22Rv1 (cell line): ENCODE measurements around the gene HS2ST1.

Source experiments
- H3K27ac ChIP-seq: fragments of 450-650 bp; 2 replicates; pipeline ENCODE4 v1.5.1; 2017
- CTCF ChIP-seq: fragments of 450-650 bp; IDR thresholded peaks from 2 replicates; pipeline ENCODE4 v1.5.1; 2017; ENCODE audit warnings: mild to moderate bottlenecking
- ZFX ChIP-seq: fragments of 450-650 bp; IDR thresholded peaks from 2 replicates; pipeline ENCODE4 v1.6.1; 2017; ENCODE audit warnings: antibody characterized with exemption, borderline replicate concordance

The HS2ST1 gene

GRCh38 chr1:86913896-86914600 is 387 bp upstream of the HS2ST1 start, which contains the start of gene SELENOF:
Gene SELENOF, minus strand, starts transcription at chr1:86914126. Its CDS starts 15 bp downstream, at chr1:86914111.
- TF ChIP-seq CTCF: no peak
- TF ChIP-seq ZFX: no peak
- H3K27ac ChIP-seq: peak within 1 kb of the TSS; percentile 82

DNA sequence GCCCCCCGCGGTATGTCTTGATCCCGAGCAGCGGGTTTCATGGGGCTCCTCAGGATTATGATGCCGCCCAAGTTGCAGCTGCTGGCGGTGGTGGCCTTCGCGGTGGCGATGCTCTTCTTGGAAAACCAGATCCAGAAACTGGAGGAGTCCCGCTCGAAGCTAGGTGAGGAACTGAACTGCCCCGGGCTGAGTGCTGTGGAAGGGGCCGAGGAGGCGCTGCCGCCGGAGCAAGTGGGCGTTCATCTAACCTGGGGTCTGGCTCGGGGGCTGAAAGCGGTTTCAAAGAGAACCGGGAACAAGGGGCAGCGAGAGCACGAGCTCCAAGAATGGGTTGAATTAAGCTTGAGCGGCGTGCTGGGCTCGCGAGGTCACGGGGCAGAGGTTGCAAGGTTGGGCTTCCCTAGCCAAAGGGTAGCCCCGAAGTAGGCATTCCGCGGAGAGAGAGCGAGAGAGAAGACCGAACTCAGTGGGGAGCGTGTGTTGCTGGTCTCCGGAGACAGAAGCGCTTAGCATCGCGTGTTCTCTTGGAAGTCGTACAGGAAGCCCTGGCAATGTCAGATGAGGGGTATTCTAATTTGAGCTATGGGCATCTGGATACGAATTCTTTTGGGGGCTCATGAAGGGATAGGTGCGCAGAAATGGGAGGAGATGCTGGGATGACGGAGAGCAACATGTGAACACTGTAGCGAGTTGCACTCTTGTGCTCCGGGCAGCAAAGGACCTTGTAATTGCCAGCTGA is 732 bp downstream of the HS2ST1 start:
- H3K27ac ChIP-seq: peak overlapping the region; percentile 82
- no peak for TF ChIP-seq CTCF
- TF ChIP-seq ZFX: no peak

- peak overlapping the region; percentile 82 for H3K27ac ChIP-seq
Measured at GRCh38 chr1:86915737-86916235, 1.4 kb downstream of the HS2ST1 start.

DNA sequence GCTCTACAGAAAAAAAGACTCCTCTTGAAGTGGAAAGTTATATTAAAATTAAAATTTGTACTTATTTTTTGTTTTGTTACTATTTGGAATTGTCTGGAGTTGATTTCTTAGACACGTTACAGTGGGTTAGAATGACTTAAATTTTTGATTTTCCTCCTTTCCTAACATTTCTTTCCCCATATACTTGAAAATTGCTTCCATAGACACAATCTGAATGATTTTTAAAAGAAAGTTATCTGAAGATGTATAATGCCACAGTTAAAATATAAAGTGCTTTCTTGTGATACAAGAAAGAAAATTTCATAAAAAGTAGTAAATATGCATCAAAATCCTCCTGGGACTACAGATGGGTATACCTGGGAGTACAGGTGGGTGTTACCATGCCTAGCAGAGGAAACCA is 2.3 kb downstream of the HS2ST1 start:
- H3K27ac ChIP-seq: no peak overlapping the region
- TF ChIP-seq ZFX: no peak
- no peak for TF ChIP-seq CTCF

More at GRCh38 chr1:86915737-86916235, 1.4 kb downstream of the HS2ST1 start:
- TF ChIP-seq CTCF: no peak

- H3K27ac ChIP-seq: no peak overlapping the region
- TF ChIP-seq ZFX (no peak), CTCF (no peak)
Measured at GRCh38 chr1:86922445-86922844, 8.0 kb downstream of the HS2ST1 start.

- no peak for TF ChIP-seq CTCF
- no peak for TF ChIP-seq ZFX
- no peak overlapping the region for H3K27ac ChIP-seq
Measured at GRCh38 chr1:86924324-86924960, 10.0 kb downstream of the HS2ST1 start.
